HG03342 (cell line): ENCODE data around the gene SERPINF2.
"Not testable (repeated sequence)": the region's sequence is repeated elsewhere in the genome, so short reads cannot be mapped to it uniquely, and the experiment has no call there.

ENCODE experiments used
- ATAC-seq: cut with Tn5 transposase; IDR thresholded peaks from one replicate; pipeline ENCODE4 v1.9.1; 2021; ENCODE audit warnings: mild to moderate bottlenecking, moderate library complexity; ENCODE audit not compliant: unreplicated experiment

Gene SERPINF2

DNA sequence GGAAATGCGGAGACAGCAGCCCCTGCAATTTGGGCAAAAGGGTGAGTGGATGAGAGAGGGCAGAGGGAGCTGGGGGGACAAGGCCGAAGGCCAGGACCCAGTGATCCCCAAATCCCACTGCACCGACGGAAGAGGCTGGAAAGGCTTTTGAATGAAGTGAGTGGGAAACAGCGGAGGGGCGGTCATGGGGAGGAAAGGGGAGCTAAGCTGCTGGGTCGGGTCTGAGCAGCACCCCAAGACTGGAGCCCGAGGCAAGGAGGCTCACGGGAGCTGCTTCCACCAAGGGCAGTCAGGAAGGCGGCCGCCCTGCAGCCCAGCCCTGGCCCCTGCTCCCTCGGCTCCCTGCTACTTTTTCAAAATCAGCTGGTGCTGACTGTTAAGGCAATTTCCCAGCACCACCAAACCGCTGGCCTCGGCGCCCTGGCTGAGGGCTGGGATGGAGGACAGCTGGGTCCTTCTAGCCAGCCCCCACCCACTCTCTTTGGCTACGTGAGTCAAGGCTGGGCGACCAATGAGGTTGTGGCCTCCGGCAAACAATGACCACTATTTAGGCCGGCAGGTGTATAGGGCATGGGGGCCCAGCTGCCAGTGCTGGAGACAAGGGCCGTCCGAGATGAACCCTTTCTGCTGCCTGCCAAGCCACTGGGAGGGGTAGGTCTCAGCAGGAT, 19.7 kb downstream of the SERPINF2 start:
- ATAC-seq = no peak

DNA sequence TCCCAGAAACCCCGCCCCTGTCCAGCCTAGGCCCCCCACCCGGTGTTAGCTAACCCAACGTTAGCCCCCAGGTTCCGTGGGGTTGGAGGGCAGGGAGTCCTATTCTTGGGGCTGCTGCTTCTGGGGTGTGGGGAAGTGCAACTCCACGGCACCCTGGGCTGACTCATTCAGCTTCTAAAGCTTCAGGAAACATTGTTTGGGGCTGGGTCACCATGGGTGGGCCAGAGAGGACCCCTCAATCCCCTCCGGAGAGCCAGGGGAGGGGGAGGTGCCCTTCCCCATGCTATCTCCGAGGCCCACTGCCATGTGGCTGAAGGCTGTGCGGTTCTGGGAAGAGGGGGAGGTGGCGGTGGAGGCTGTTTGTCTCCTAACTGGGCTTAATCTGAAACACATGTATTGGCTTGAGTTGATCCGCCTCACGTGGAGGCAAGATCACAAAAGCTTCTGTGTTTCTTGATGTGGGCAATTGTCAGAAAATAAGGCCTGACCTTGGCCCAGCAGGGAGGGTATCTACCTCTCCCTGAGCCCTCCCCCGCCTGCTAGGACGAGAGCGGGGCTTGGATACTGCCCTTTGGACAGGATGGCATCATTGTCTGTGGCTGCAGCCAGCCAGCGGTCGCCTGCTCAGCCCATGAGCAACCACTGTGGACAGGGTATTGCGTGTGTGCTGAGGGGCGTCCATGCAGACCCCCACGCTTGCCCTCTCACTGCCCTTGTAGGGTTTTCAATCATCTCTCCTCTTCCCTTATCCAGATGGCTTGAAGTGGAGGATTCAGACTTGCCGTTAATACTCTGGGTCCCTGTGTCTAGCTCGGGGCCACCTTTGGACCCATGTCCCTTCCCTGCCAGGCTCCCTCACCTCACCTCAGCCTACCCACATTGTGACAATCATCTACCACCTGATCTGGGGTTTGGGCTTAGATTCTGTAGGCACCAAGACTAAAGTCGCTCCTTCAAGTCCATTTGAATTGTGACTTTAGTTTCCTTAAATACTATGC, 20.5 kb downstream of the SERPINF2 start:
- ATAC-seq = no peak

DNA sequence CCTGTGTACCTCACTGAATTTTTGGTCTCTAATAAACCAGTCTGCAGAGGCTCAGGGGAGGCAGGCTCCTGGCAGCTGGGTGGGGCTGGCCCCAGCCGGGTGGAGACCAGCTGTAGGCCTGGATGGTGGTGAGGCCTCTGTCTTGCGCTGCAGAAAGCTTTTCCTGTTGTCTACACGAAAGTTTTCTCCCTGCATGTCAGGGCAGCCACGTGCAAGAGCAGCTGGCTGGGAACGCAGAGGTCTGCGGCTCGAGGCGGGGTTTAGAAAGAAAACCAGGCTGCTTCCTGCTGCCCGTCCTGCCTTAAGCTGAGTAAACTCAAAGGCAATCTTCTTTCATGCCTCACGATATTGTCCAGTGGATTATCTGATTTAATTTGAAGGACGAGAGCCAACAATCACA, 21.6 kb downstream of the SERPINF2 start:
- ATAC-seq = no peak

DNA sequence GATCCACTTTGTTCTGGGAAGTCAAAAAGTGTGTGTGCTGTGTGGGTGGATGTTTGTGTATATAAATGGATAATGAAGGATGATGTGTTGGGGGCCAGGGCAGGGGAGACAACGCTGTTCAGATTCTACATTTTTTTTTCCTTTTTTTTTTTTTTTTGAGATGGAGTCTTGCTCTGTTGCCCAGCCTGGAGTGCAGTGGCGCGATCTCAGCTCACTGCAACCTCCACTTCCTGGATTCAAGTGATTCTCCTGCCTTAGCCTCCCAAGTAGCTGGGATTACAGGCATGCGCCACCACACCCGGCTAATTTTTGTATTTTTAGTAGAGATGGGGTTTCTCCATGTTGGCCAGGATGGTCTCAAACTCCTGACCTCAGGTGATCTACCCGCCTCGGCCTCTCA, 22.0 kb downstream of the SERPINF2 start:
- ATAC-seq = not testable (repeated sequence)

DNA sequence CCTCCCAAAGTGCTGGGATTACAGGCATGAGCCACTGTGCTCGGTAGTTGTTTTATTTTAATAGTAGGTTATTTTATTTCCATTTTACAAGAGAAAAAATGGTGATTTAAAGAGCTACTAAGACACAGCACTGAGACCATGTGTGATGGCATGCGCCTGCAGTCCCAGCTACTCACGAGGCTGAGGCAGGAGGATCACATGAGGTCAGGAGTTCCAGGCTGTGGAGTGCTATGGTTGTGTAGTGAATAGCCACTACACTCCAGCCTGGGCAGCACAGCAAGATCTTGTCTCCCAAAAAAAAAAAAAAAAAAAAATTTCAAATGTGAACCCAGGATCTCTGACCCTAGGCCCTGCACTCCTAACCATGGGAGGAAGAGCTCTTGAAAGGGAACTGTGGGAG, 22.9 kb downstream of the SERPINF2 start:
- ATAC-seq = no peak

DNA sequence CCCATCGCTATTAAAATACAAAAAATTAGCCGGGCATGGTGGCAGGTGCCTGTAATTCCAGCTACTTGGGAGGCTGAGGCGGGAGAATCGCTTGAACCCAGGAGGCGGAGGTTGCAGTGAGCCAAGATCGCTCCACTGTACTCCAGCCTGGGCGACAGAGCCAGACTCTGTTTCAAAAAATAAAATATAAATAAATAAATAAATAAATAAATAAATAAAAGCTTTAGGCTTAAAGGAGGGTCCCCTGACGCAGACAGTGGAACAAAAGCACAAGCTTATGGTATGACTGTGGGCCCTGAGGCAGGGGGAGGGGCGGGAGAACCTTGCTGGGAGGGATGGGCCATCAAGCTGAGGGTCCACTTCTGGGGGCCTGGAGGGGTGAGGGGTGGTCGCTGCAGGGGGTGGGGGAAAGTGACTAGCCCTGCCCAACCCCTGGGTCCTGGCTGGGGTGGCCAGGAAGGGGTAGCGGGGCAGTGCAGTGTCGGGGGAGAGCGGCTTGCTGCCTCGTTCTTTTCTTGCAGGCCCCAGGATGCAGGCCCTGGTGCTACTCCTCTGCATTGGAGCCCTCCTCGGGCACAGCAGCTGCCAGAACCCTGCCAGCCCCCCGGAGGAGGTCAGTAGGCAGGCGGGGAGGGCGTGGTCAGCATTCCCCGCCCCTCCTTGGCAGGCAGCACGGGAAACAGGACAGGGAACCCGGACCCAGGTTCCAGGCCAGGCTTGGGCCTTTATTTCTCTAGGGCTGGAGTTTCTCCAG, 23.9 kb downstream of the SERPINF2 start:
- ATAC-seq = no peak

DNA sequence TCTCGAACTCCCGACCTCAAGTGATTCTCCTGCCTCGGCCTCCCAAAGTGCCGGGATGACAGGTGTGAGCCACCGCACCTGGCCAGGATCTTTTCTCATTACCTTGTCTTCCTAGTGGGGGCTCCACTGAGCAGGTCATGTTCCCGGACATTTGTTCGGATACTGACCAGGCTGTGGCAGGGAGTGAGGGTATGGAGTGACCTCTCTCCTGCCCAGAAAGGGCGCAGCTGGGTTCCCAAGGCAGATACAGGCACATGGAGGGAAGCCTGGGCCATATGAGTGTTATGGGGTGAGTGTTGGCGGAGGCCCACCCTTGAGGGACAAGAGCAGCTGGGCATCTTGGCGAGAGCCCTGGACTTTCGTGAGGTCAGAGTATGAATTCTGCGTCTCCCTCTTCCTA, 24.7 kb downstream of the SERPINF2 start:
- no peak for ATAC-seq

DNA sequence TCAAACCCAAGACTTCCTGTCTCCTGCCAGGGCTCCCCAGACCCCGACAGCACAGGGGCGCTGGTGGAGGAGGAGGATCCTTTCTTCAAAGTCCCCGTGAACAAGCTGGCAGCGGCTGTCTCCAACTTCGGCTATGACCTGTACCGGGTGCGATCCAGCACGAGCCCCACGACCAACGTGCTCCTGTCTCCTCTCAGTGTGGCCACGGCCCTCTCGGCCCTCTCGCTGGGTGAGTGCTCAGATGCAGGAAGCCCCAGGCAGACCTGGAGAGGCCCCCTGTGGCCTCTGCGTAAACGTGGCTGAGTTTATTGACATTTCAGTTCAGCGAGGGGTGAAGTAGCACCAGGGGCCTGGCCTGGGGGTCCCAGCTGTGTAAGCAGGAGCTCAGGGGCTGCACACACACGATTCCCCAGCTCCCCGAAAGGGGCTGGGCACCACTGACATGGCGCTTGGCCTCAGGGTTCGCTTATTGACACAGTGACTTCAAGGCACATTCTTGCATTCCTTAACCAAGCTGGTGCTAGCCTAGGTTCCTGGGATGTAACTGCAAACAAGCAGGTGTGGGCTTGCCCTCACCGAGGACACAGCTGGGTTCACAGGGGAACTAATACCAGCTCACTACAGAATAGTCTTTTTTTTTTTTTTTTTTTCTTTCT, 27.3 kb downstream of the SERPINF2 start:
- no peak for ATAC-seq

DNA sequence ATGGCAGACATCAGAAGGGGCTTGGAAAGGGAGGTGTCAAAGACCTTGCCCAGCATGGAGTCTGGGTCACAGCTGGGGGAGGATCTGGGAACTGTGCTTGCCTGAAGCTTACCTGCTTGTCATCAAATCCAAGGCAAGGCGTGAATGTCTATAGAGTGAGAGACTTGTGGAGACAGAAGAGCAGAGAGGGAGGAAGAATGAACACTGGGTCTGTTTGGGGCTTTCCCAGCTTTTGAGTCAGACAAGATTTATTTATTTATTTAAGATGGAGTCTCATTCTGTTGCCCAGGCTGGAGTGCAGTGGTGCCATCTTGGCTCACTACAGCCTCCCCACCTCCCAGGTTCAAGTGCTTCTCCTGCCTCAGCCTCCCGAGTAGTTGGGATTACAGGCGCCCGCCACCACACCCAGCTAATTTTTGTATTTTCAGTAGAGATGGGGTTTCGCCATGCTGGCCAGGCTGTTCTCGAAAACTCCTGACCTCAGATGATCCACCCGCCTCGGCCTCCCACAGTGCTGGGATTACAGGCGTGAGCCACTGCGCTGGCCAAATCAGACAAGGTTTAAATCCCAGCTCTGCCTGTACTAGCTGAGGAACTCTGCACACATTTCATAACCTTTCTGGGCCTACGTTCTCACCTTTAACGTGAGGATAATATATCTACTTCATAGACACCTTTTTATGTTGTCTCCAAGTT, 30.5 kb downstream of the SERPINF2 start:
- ATAC-seq = not testable (repeated sequence)

DNA sequence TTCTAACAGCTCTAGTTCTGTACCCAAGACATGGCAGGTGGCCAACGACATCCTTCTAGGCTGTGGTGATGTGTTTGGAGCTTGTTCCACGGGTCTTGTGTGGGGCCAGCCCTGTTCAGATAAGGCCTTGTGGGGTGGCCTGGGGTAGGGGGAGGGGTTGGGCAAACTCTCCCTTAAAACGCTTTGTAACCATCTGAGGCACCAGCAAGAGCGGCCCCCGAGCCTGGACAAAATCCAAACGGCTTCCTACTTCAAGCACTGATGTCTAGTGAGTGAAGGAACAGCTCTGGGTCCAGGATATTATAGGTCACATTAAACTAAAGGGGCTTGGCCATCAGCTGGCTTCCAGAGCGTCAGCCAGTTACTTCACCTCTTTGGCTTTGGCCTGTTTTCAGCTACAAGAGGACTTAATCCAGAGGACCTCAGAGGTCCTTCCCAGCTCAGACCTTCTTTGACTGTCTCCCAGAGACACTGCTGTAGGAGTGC, 31.1 kb downstream of the SERPINF2 start:
- no peak for ATAC-seq

DNA sequence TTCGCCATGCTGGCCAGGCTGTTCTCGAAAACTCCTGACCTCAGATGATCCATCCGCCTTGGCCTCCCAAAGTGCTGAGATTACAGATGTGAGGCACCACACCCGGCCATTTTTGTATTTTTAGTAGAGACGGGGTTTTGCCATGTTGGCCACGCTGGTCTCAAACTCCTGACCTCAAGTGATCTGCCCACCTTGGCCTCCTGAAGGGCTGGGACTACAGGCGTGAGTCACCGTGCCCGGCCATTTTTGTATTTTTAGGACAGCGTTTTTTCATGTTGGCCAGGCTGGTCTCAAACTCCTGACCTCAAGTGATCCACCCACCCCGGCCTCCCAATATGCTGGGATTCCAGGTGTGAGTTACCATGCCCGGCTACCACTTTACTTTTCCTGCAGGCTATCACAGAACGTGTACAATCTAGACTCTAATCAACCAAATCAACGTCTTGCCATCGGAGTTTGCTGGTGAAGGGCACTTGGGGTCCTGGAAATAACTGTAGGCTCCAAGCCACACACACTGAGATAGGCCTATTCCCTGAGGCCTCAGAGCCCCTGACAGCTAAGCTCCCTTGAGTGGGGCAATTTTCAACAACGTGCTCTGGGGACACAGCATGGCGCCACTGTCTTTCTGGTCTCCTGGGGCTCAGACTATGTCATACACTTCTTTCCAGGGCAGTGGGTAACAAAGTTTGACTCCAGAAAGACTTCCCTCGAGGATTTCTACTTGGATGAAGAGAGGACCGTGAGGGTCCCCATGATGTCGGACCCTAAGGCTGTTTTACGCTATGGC, 31.9 kb downstream of the SERPINF2 start:
- ATAC-seq = no peak

DNA sequence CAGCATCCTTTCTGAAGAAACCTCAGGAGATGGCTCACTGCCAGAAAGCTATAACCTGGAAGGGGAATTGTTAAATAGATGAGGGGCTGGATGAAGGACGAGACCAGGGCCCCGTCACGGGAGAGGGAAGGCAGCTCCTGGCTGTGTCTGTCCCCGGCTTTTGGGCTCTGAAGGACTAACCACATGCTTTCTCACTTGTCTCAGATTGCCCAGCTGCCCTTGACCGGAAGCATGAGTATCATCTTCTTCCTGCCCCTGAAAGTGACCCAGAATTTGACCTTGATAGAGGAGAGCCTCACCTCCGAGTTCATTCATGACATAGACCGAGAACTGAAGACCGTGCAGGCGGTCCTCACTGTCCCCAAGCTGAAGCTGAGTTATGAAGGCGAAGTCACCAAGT, 33.7 kb downstream of the SERPINF2 start:
- no peak for ATAC-seq

DNA sequence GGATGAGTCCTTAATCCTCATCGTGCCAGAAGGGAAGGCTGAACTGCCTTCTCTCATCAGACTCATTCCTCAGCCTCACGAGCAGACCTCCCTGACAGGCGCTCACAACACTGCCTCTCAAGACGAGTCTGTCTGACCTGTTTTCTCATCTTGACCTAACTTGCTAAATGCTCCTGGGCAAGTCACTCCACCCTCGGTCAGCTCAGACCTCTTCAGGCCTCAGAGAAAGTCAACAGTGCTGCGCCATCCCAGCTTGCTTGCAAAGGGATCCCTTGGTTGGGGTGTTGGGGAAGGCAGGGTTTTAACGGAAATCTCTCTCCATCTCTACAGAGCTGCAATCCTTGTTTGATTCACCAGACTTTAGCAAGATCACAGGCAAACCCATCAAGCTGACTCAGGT, 34.2 kb downstream of the SERPINF2 start:
- ATAC-seq = no peak

DNA sequence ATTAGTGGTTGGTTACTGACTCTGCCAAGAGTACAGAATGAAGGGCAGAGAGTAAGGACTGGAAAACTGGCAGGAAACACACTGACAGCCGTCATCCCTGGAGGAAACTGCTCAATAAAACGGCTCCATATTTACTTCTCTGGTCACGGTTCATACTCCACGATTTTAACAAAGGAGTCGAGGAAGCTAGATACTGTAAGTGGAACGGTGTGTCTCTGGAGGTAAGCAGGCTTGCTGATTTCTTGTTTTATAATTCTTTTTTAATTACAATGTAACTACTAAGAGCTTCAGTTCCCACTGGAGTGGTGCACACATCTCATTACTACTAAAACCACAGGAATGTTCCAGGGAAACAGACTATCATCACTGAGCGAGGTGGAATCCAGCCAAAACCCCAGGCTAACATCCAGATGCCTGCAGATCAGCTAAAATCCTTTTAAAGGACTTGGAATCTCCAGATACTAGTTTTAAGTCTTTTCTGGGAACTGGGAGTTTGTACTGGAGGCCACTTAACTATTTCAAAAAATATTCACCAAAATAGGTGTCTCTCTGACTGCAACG, 37.0 kb downstream of the SERPINF2 start:
- no peak for ATAC-seq

DNA sequence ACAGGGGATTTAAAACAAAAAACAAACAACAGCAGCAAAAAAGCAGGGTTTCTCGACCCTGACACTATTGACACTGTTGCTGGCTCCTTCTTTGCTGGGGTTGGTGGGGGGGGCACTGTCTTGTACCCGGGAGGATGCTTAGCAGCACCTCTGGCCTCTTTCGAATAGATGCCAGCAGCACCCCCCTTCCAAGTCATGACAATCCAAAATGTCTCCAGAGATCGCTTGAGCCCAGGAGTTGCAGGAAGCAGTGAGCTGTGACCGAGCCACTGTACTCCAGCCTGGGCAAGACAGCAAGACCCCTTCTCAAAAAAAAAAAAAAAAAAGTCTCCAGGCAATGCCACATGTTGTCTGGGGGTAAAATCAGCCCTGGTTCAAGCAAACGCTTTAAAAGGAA, 39.5 kb downstream of the SERPINF2 start:
- ATAC-seq = no peak

DNA sequence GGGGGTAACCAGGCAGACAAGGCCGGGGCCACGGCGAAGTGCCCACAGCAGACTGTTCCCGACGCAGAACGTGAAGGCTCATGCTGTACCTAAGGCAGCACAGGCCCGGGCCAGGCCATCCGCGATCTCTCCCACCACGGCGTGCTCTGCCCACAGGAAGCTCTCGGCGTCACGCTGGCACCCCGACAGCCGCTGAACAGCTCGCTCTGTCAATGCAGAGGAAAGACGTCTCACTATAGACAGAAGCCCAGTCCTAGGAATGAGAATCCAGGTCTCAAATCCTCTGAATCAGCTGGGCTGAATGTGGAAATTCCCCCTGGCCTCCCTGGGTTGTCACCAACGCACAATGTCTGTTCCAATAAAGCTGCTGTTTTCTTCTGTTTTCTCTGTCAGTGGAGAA, 40.6 kb downstream of the SERPINF2 start:
- ATAC-seq = no peak

DNA sequence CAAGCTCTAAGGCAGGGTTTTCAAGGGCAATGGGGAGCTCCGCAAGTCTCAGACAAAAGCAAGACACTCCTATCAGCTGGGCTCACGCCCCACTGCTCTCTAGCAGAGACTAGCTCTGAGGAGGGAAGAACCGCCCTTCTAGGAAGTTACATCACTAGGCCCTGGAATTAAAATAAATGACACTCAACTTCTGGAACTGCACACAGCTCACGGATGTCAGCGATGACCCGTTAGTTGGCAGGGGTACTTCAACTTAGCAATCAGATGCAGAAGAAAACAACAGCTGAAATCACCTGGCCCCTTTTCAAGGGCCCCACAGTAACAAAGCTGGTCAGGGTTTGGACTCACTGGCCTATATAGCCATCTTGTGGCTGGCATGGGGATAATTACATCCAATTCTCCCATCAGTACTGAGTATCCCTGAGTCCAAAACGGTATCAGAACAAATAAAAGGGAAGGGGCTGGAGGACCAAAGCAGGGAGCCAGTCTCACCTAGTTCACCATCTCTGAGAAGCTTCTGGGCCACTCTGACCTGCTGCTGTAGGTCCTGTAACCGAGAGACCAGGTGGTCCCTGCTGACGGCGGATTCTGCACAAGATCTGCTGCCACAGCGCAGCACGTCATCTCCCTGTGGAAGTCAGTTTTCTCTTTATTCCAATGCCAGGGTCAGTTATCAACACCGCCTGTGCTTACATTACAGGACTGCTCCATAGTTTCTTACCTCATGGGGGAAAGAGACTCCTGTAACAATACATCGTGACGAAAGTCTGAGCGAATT, 41.4 kb downstream of the SERPINF2 start:
- ATAC-seq = no peak

DNA sequence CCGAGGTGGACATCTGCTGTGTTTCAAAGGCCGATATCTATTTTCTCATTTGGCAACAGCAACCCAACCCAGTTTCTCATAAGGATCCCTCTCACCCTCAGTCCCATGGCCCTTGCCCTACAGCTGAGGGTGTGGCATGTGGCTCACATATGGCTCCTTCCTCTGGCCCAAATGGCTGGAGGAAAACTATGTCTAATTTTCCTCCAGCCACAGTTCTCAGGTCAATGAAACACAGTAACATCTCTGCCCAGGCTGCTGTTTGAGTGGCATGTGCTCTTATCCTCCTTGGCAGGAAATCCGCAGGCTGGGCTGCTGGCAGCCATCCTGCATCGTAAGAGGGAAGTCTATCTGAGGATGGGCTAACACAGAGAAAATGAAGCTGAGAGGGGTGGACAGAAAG, 43.3 kb downstream of the SERPINF2 start:
- ATAC-seq = no peak
